HG03103 (cell line): Measurements from ENCODE around the gene ZNF219.

Source experiments
- ATAC-seq: cut with Tn5 transposase; IDR thresholded peaks from one replicate; pipeline ENCODE4 v1.9.1; 2021; ENCODE audit warnings: low read depth; ENCODE audit not compliant: unreplicated experiment

Gene ZNF219

GRCh38 chr14:21070083-21070609, 28.3 kb downstream of the ZNF219 start, which contains the start of gene ARHGEF40:
Gene ARHGEF40, plus strand, starts transcription at chr14:21070304. Its CDS starts 93 bp downstream, at chr14:21070397.
- ATAC-seq = no peak

- ATAC-seq = no peak
Measured at GRCh38 chr14:21069388-21070082, 28.9 kb downstream of the ZNF219 start.

GRCh38 chr14:21068521-21069387, 29.7 kb downstream of the ZNF219 start:
- ATAC-seq = no peak

- ATAC-seq = no peak
Measured at GRCh38 chr14:21066882-21067502, 31.5 kb downstream of the ZNF219 start.

GRCh38 chr14:21063479-21063878, 35.0 kb downstream of the ZNF219 start:
- no peak for ATAC-seq

- ATAC-seq = no peak
Measured at GRCh38 chr14:21061347-21061668, 37.1 kb downstream of the ZNF219 start.

- ATAC-seq = no peak
Measured at GRCh38 chr14:21060614-21061346, 37.7 kb downstream of the ZNF219 start.

GRCh38 chr14:21059842-21060613, 38.4 kb downstream of the ZNF219 start:
- ATAC-seq = no peak

GRCh38 chr14:21058903-21059302, 39.6 kb downstream of the ZNF219 start:
- ATAC-seq = no peak

- ATAC-seq = no peak
Measured at GRCh38 chr14:21057803-21058675, 40.4 kb downstream of the ZNF219 start, which contains the start of gene RNASE8. Gene RNASE8, plus strand, starts transcription at chr14:21057822. Its CDS starts 71 bp downstream, at chr14:21057893.

GRCh38 chr14:21056520-21057163, 41.8 kb downstream of the ZNF219 start:
- no peak for ATAC-seq

- no peak for ATAC-seq
Measured at GRCh38 chr14:21055432-21056117, 42.9 kb downstream of the ZNF219 start.

GRCh38 chr14:21054768-21055145, 43.7 kb downstream of the ZNF219 start:
- ATAC-seq = no peak

GRCh38 chr14:21054123-21054767, 44.2 kb downstream of the ZNF219 start:
- no peak for ATAC-seq

GRCh38 chr14:21053184-21054122, 45.0 kb downstream of the ZNF219 start:
- no peak for ATAC-seq

GRCh38 chr14:21050597-21050996, 47.9 kb downstream of the ZNF219 start:
- no peak for ATAC-seq
